NOMO-1 treated with dmso at 0.1 percent for 144 hours (cell line): ENCODE results near the gene MCCD1.

Source experiments
- DNase-seq: peaks from one replicate; lab custom pipeline; 2025; ENCODE audit not compliant: unreplicated experiment; lab: John Stamatoyannopoulos, UW

MCCD1 gene

DNA sequence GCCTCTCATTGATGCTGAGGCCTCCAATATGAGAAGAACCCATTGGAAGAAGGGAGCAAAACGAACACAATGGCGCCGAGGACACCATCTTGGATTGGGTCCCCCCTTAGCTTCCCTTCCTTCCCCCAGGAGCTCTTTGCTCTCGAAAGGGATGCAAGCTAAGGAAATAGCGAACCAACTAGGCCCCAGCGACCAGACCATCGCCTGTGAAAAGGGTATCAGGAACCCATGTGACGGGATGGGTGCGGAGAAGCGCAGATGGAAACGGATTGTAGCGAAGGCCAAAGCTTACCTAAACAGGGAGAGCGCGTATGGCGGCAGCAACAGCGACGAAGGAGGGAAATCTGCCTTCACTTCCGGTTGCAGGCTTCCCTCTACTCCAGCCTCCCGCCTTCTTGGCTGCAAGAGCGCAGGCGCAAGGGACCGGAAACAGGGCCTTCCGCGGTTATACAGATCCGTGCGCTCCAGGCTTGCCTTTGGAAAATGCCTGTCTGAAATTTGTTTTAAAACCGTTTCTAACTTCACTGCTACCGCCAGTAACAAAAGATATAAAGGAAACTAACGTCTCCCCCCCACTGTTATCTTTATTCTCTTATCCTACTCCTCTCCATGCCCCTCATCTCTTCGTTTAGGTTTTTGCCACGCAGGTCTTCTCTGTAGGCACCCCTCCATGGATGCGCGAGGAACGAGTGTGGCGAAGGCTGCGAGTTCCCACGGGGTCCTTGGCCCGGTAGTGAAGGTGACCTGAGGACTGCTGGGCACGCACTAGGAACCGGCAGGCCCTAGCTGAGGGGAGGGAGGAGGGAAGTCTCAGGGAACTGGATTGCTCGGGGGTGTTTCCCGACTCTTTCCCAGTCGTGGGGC lies 13.1 kb downstream of the MCCD1 start, which contains the start of gene DDX39B:
TSS of gene DDX39B (minus strand) at position 346 of the 864 bp plus-strand sequence. CDS start 1,471 bp downstream, outside the sequence.
- peak; percentile 92 for DNase-seq

- DNase-seq: no peak
Observed at GRCh38 chr6:31543639-31544038, 14.9 kb downstream of the MCCD1 start.

DNA sequence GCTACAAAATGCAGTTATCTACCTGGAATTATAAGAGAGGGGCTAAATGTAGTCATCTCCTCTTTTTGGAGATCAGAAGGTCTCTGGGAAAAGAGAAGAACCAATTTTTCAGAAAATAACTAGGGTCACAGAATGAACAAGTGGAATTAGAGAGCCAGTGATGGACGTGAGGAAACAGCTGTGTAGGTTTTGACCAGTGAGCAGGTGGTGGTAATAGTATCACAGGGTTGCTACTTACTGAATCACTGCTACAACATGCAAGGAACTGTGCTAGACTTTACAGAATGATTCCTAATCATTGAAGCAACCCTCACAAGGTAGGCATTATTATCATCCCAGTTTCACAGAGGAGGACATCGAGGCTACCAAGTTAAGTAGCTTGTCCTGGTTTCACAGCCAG lies 15.9 kb downstream of the MCCD1 start:
- DNase-seq: no peak

DNA sequence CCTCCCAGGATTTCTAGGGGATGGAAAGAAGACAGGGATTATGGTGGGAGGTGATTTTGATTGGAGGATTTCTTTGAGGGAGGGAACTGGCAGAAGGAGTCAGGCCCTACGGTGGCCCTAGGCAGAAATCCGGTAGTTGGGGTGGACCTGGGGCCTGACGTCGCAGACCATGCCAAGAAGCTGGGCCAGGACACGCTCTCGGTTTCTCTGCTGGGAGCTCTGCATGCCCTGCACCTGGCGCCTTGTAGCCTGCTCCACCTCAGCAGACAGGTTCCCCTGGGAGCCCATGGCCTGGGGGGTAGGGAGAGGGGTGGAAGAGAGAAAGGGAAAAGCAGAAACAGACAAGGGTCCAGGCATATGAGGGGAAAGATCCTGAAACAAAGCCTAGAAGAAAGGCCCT lies 16.5 kb downstream of the MCCD1 start:
- DNase-seq: no peak

DNA sequence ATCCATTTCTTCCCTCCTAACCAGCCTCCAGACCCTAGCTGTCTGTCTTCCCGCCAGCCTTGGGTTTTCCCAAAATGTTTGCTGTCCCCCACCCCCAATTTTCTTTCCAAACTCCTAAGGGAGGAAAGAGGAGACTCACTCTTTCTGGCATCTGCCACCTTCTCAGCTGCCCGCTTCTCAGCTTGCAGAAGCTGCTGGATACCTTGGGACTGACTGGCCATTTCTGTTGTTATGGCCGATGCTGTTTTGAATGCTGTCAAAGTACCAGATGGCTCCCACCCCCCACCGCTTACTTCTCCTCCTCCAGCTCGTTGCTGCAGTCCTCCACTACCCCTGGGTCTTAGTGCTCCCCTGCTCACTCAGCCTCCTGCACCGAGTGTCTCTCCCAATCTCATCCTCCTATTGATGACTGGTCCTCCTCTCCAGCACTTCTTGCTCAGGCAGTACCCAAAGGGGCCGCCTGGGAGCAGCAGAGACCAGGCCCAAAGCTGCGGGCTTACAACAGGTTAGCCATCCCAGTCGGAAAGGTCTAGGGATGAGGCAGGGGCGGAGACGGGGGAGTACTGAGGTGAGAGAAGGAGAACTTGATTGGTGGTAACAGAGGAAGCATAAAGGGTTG lies 17.7 kb downstream of the MCCD1 start, which contains the start of gene ATP6V1G2:
TSS of gene ATP6V1G2 (minus strand) at position 270 of the 619 bp plus-strand sequence. CDS start at position 221, 49 bp downstream.
- peak; percentile 71 for DNase-seq

- DNase-seq: peak; percentile 98
Observed at GRCh38 chr6:31546958-31547726, 18.4 kb downstream of the MCCD1 start, which contains the start of gene NFKBIL1. NFKBIL1 (plus strand) TSS chr6:31547608; CDS start chr6:31547695, 87 bp downstream.

GRCh38 chr6:31547727-31548543 lies 19.2 kb downstream of the MCCD1 start:
- no peak for DNase-seq

DNA sequence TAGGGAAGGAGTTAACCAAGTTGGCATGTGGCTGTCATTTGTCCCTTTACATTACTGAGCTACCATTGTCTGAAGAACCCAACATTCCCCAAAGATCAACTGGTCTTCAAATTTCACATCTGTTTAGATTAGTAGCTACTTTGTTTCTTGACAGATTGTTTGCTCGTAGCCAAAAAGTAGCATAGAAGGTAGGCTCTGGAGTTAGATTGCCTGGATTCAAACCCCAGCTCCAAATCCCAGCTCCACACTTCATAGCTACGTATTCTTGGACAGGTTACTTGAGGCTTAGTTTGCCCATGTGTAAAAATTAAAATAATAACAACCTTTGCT lies 19.7 kb downstream of the MCCD1 start:
- DNase-seq: no peak

GRCh38 chr6:31551371-31551770 lies 22.6 kb downstream of the MCCD1 start:
- peak; percentile 81 for DNase-seq

DNA sequence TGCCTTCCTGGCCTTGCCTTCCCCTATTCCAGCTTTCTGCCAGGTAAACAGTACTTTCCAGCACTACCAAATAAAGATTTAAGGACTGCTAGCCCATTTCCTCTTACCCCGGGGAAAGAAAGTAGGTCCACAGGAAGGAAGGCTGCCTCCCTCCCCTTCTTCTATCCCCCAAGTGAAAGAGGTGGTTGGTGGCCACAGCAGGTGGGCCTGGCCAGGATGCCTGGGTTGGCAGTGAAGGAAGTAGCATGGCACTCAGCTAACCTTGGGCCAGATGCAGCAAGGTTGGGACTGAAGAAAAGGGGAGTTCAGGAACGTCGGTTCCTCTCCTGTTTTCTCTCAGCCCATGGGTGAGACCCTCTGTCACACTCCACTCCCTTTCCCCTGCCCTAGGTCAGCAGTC lies 27.5 kb downstream of the MCCD1 start:
- no peak for DNase-seq

DNA sequence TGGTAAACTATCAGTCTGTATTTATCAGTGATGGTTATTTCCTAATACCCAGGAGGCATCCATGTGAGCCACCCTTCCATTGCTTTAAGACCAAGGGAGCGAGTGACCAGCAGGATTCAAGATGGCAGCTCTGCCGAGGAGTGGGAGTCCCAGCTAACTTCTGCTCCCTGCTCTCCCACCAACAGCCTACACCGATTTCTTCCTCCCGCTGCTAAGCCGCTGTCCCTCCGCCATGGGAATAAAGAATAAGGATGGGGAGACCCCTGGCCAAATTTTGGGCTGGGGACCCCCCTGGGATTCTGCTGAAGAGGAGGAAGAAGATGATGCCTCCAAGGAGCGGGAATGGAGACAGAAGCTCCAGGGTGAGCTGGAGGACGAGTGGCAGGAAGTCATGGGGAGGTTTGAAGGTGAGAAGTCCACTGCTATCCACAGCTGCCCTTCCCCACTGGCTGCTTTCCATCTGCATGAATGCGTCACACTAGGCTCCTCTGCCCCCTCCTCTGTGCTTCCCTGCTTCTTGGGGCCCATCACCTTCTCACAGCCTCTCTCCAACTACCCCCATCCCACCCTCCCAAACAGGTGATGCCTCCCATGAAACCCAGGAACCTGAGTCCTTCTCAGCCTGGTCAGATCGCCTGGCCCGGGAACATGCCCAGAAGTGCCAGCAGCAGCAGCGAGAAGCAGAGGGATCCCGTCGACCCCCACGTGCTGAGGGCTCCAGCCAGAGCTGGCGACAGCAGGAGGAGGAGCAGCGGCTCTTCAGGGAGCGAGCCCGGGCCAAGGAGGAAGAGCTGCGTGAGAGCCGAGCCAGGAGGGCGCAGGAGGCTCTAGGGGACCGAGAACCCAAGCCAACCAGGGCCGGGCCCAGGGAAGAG lies 28.9 kb downstream of the MCCD1 start:
- no peak for DNase-seq

DNA sequence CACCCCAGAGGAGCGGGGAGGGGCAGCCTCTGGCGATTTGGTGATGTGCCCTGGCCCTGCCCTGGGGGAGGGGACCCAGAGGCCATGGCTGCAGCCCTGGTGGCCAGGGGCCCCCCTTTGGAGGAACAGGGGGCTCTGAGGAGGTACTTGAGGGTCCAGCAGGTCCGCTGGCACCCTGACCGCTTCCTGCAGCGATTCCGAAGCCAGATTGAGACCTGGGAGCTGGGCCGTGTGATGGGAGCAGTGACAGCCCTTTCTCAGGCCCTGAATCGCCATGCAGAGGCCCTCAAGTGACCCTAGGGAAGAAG lies 29.5 kb downstream of the MCCD1 start:
- no peak for DNase-seq

DNA sequence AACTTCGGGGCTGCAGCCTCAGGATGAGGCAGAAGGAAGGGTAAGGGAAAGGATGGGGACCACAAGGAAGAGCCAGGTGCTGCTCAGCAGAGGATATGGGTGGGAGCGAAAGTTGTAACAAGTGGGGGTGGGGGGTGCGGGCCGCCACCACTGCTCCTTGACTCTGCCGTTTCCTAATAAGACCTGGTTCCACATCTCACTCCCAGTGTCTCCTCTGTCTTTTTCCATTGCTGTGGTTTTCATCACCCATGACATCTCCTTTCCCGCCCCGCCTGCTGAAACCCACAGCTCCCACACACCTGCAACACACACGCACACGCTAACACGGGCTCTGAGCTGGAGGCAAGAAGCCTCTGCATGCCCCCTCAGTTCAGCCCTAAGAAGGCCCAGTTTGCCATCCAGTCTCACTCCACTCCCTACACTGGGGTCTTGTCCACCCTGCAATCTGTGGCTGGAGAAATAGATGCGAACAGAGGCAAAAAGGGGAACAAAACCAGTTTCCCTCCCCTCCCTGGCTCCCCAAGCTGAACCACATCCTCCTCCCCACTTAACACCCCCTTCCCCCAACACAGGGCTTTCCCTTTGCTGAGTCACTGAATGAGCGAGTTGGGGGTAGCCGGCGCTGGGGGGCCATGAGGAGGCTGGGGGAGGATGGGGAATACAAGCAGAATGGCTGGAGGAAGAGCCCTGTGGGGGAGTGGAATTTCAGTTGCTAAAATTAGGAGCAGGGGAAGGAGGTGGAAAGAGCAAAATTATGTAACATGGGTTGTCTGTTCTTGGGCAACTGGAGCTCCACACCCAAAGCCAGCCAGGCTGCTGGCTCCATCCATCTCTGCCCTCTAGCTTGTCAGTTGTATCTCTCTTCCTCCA lies 30.1 kb downstream of the MCCD1 start:
- peak; percentile 99 for DNase-seq

- DNase-seq: no peak
Observed at GRCh38 chr6:31559606-31559957, 30.8 kb downstream of the MCCD1 start.

DNA sequence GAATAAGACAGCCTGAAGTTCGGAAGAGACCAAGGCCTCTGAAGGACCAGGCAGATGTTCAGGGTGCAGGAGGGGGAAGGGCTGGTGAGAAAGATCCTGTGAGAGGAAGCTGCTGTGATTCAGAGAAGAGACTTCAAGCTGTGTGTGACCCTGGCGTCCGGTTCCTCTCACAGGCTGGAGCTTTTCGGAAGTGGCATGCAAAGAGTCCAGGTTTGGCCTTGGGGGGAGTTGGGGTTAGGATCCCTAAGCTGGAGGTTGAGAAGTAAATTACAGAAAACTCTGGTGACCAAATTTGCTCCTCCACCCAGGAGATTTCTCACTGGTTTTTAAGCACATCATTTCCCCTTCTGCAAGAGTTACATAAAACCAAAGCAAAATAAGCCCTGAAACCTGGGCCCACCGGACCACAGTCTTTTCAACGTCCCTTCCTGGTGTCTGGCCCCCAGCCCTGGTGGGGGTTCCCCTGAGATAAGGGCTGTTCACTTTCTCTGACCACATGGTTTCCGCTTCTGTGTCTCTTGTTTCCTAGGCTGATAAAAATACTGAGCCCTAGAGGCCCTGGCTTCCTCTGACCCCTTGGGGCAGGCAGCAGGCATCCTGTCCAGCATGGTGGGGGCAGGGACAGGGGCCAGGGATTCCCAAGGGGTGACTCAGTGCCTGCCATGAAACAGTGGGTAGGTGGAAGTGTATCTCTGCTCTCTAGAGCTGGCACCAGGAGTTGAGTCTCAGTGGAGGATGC lies 31.4 kb downstream of the MCCD1 start:
- DNase-seq: peak; percentile 95

- DNase-seq: no peak
Observed at GRCh38 chr6:31560697-31561058, 31.9 kb downstream of the MCCD1 start.

GRCh38 chr6:31567531-31568370 lies 39.0 kb downstream of the MCCD1 start:
- DNase-seq: no peak
